Kidney epithelial cell (primary cell): Measurements from ENCODE around the gene ADARB1. TPM values are rescaled to one million over a fixed set of nuclear protein-coding genes. Genes with fewer than 3 reads are reported as not detected.

Experiments
- DNase-seq: peaks from one replicate; pipeline ENCODE4 v3.0.0-alpha.2; 2010; ENCODE audit warnings: low read depth
- H3K27me3 ChIP-seq: 2 replicates; pipeline ENCODE4 v1.6.0; 2011; ENCODE audit warnings: low read length; ENCODE audit not compliant: control insufficient read depth, insufficient read depth
- H3K36me3 ChIP-seq: 2 replicates; pipeline ENCODE4 v1.5.1; 2011; ENCODE audit warnings: low read length; ENCODE audit not compliant: control insufficient read depth, insufficient read depth
- H3K4me3 ChIP-seq: 2 replicates; pipeline ENCODE4 v1.5.1; 2011; ENCODE audit warnings: low read depth, mild to moderate bottlenecking, control low read depth, low read length
- total RNA-seq: library from RNA; depleted of rRNA; stranded (reverse); fragments of >200 nt; gene quantifications from 2 replicates; pipeline ENCODE4 v1.2.3, GENCODE V29; 2015
- TF ChIP-seq, protein P1 (sequence below): IDR thresholded peaks from 2 replicates; pipeline ENCODE4 v1.5.1; 2011; ENCODE audit warnings: mild to moderate bottlenecking, moderate library complexity, low read length, control low read depth, inconsistent platforms; ENCODE audit not compliant: insufficient read depth, poor library complexity, severe bottlenecking

Gene ADARB1
- total RNA-seq, 1 donor from 2014 or later: 6.9 TPM

DNA sequence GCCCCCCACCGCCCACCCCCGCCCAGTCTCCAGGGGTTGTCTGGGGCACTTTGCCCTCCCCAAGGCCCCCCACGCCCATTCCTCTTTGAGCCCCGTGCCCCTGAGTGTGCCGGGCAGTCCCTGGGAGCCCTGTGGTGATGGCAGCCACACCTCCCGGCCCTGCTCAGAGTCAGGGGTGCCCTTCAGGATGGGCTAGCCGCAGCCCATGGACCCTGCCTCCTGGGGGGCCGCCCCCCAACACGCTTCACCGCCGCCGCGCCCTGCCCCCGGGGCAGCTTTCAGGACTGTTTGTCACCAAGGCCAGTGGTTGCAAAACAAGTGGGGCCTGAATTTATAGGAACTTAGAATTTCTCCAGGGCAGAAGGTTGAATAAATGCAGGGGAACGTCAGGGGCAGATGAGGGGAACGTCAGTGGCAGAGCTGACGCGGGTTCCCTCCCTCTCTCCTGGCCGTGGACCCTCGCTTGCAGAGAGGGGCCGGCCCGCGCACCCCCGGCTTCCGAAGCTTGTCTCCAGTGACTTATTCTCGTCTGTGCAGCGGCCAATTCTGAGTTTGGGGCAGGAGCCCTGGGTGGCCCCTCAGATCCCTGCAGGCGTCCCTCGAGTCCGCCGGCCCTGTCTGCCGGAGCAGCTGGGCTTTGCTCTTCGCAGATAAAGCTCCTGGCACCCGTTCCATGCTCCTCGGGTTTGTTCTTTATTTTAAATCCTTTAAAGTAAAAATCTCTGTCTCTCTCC is 41.2 kb upstream of the ADARB1 start:
- H3K27me3 ChIP-seq: peaks cover 17% of the 10 kb centered on the region
- no peak for DNase-seq
- TF ChIP-seq, protein P1, sequence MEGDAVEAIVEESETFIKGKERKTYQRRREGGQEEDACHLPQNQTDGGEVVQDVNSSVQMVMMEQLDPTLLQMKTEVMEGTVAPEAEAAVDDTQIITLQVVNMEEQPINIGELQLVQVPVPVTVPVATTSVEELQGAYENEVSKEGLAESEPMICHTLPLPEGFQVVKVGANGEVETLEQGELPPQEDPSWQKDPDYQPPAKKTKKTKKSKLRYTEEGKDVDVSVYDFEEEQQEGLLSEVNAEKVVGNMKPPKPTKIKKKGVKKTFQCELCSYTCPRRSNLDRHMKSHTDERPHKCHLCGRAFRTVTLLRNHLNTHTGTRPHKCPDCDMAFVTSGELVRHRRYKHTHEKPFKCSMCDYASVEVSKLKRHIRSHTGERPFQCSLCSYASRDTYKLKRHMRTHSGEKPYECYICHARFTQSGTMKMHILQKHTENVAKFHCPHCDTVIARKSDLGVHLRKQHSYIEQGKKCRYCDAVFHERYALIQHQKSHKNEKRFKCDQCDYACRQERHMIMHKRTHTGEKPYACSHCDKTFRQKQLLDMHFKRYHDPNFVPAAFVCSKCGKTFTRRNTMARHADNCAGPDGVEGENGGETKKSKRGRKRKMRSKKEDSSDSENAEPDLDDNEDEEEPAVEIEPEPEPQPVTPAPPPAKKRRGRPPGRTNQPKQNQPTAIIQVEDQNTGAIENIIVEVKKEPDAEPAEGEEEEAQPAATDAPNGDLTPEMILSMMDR: no peak
- H3K4me3 ChIP-seq: no peak overlapping the region
- no peaks in the 10 kb centered on the region for H3K36me3 ChIP-seq

DNA sequence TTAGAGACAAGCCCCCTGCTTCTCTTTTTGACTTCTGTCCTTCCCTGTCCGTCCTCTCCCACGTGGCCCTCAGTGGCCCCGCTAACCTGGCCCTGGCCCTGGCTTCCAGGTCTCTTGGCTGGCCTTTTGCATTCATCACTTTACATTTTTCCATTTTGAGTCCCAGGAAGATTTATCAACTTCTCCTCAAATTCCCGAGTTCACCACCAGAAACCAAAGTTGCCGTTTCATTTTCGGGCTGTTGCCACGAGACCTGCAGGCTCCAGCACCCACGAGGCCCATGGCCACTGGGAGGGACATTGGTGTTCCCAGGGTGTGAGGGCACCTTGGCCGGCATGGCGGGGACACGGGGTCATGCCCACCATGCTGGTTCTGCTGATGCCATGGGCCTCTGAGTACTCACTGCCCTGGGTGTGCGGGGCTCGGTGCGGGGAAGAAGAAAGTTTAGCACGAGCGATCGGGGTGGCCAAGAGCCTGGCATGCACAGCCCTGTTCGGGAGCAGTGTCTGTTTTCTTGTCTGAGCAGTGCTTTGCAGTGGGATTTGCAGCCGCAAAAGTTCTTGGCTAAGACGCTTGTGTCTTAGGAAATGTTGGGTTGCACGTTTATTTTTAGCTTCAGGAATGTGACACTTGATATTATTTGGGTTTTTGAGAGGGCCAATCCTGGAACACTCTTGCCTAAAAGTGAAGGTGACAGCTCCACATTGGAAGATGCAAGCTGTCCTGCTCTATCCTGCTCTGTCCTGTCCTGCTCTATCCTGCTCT is 40.4 kb upstream of the ADARB1 start:
- TF ChIP-seq, protein P1: no peak
- no peak overlapping the region for H3K4me3 ChIP-seq
- no peak for DNase-seq
- no peaks in the 10 kb centered on the region for H3K36me3 ChIP-seq
- H3K27me3 ChIP-seq: peaks cover 17% of the 10 kb centered on the region

DNA sequence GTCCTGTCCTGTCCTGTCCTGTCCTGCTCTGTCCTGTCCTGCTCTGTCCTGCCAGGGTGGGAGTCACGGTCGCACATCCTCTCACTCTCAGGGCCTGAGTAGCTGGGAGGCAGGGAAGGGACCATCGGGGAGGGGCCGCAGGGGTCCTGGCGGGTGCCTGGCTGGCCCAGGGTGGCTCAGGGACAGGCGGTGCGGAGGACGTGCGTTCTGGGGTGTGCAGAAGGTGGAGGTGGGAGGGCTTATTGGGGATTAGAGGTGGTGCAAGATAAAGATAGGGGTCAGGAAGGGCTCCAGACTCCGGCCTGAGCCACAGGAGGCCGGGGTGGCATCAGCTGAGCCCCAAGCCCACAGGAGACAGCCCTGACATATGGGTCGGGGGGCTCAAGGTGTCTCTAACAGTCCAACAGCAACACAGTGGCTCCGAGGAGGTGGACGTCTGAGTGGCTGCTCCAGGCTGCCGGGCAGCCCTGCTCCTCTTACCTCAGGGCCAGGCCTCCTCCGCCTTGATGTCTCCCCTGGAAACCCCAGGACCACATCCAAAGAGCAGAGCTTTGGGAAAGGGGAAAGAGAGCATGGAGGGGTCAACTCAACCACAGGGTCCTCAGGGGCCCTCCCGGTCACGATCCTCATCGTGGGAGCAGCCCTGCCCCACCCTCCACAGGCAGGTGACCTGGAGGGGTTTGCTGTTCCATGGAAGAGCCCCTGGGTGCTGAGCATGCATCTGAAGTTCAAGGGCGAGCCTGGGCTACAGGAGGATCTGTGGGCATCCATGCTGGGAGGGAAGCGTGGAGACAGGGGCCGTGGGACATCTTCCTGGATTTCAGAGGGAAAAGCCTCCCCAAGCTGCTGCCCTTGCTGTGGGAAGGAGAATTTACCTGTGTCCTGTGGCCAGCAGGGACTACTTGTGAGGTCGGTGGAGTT is 39.6 kb upstream of the ADARB1 start:
- TF ChIP-seq, protein P1: no peak
- Histone ChIP-seq H3K27me3 (peaks cover 13% of the 10 kb centered on the region), H3K4me3 (no peak overlapping the region), H3K36me3 (no peaks in the 10 kb centered on the region)
- DNase-seq: no peak

DNA sequence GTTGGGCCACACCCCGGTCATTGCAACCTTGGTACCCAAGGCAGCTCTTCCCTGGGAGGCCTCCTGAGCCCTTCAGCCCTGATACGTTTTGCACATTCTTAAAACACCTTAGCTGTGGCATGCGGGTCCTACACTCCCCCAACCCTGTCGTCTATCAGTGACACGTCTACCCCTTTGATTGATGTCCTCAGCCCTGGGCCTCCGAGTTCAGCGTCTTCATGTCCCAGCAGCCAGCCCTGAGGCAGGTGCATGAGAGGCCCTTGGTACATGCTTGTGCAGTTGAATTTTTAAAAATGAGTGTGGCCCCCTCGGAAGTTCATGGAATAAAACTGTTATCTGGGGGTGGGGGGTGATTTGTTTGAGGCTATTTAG is 38.9 kb upstream of the ADARB1 start:
- H3K27me3 ChIP-seq: peaks cover 10% of the 10 kb centered on the region
- no peak overlapping the region for H3K4me3 ChIP-seq

DNA sequence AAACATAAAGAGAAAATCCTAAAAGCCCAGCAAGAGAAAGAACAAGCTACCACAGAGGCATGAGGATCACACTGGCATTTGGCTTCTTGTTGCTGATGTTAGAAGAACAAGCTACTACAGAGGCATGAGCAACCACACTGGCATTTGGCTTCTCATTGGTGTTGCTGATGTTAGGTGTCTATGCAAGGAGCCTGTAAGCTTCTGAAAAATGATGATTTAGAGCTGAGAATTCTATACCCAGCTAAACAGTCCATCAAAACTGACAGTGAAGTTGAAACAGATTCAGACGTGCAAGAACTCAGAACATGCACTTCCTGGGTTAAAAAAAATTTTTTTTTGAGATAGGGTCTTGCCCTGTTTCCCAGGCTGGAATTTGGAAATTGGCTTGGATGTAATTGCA is 37.8 kb upstream of the ADARB1 start:
- no peaks in the 10 kb centered on the region for H3K36me3 ChIP-seq
- H3K27me3 ChIP-seq: peaks cover 8% of the 10 kb centered on the region
- H3K4me3 ChIP-seq: no peak overlapping the region
- DNase-seq: no peak
- TF ChIP-seq, protein P1: no peak

More for the DNA sequence above, 38.9 kb upstream of the ADARB1 start:
- H3K36me3 ChIP-seq: no peaks in the 10 kb centered on the region
- no peak for DNase-seq
- TF ChIP-seq, protein P1: no peak
